ENCODE data around the gene LRRC7. TPM values are rescaled to one million over a fixed set of nuclear protein-coding genes. Genes with fewer than 3 reads are reported as not detected.

Gene LRRC7
- total and polyA plus RNA-seq, 2 of the 8 experiments (the other 6 are each of a cell fraction or from before 2014, with no cell fraction given) = 0.03 to 0.17 TPM

DNA sequence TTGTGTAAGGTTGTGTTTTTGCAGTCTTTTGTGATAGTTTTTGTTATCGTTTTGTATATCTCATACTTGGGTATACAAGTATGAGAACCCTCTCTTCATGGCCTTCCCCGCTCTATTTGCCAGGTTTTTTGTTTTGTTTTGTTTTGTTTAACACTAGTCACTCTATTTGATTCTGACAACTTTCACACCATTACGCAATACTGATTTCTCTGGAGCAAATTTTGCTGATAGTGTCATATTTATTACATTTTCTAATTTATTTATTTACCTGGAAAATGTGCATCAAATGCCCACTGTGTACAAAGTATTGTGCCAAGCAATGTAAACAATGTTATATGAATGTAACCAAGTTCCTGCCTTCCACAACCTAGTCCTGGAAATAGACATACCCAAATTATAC is 547.6 kb downstream of the LRRC7 start:
- Histone ChIP-seq H3K9ac (replicated peaks in 1 of 4; ENCODE audit: extremely low read depth in 1 of 4, low read depth in 3 of 4, low read length in 3 of 4) (no peak overlapping the region), H2BK20ac (ENCODE audit: low read length) (no peak overlapping the region), H3K27me3 (replicated peaks in 1 of 4; ENCODE audit: control insufficient read depth in 3 of 4, extremely low read depth in 1 of 4, insufficient read depth in 3 of 4, low read length in 3 of 4) (peaks cover 0 to 1% (median 0%) of the 10 kb centered on the region in 4 experiments; a peak in 1 of 7 replicates), H3K14ac (ENCODE audit: insufficient read length) (no peak overlapping the region), H3K27ac (ENCODE audit: low read depth, low read length) (no peak overlapping the region), H3K79me2 (ENCODE audit: control insufficient read depth in 1 of 2, insufficient read depth in 2 of 2, low read length in 2 of 2) (no peaks in the 10 kb centered on the region), H4K8ac (ENCODE audit: extremely low read depth, insufficient read depth, low read length) (no peak overlapping the region), H2BK120ac (replicated peaks; ENCODE audit: low read depth, low read length) (no peak overlapping the region), H3K56ac (replicated peaks; ENCODE audit: insufficient read length, low read depth, low read length) (no peak overlapping the region), H4K91ac (replicated peaks; ENCODE audit: insufficient read length, low read length) (no peak overlapping the region), H3K36me3 (ENCODE audit: control insufficient read depth in 2 of 4, insufficient read depth in 4 of 4, low read length in 3 of 4) (no peaks in the 10 kb centered on the region), H2BK15ac (ENCODE audit: low read length) (no peak overlapping the region), H3K4me3 (ENCODE audit: extremely low read depth in 1 of 4, insufficient read depth in 2 of 4, low read depth in 3 of 4, low read length in 4 of 4) (no peak overlapping the region), H2BK12ac (ENCODE audit: low read depth, low read length) (no peak overlapping the region), H3K79me1 (ENCODE audit: low read depth, low read length) (no peaks in the 10 kb centered on the region), H2BK5ac (ENCODE audit: low read depth, low read length) (no peak overlapping the region), H3K4me1 (replicated peaks in 1 of 4; ENCODE audit: control insufficient read depth in 3 of 4, insufficient read depth in 4 of 4, low read length in 3 of 4) (no peaks in the 10 kb centered on the region), H3K4ac (replicated peaks; ENCODE audit: insufficient read length, low read depth, low read length) (no peak overlapping the region), H3K9me3 (ENCODE audit: insufficient read depth in 2 of 2, low read depth in 1 of 2, low read length in 1 of 2) (no peaks in the 10 kb centered on the region), H3K4me2 (ENCODE audit: insufficient read depth in 1 of 2, low read depth in 2 of 2, low read length in 2 of 2) (no peak overlapping the region), H3K18ac (ENCODE audit: extremely low read depth, low read length) (no peak overlapping the region), H2AK5ac (ENCODE audit: low read depth, low read length) (no peak overlapping the region), H3K23ac (ENCODE audit: insufficient read length) (no peak overlapping the region), H2AFZ (ENCODE audit: low read length) (no peak overlapping the region), H4K20me1 (replicated peaks in 1 of 2; ENCODE audit: control insufficient read depth in 1 of 2, insufficient read depth in 2 of 2, low read length in 2 of 2) (no peaks in the 10 kb centered on the region), H3K23me2 (ENCODE audit: low read depth, low read length) (no peaks in the 10 kb centered on the region; the same call in 1 of the 2 replicates), H4K5ac (ENCODE audit: insufficient read length, low read depth, low read length) (no peak overlapping the region)
- DNase-seq (ENCODE audit: low read depth in 1 of 2, low spot score in 2 of 2) = no peak
- TF ChIP-seq CTCF (IDR thresholded peaks at IDR 0.05; ENCODE audit: control extremely low read depth in 1 of 3, insufficient read depth in 1 of 3, low read depth in 1 of 3, low read length in 3 of 3) = no peak
- peak; percentile 80 for TF ChIP-seq CEBPB (IDR thresholded peaks at IDR 0.05; ENCODE audit: low read depth, low read length)
- no peak for TF ChIP-seq POLR2AphosphoS5 (IDR thresholded peaks at IDR 0.05; ENCODE audit: low read depth, low read length)
- no peak for FAIRE-seq
- ChIA-PET CTCF (ENCODE audit: partially characterized antibody) (no interaction called here), POLR2A (ENCODE audit: partially characterized antibody) (no interaction called here)
- 90% methylated on average over 3 of the region's 3 CpGs; no CpG with 5 or more reads in 1 of the 2 experiments for WGBS, 2 experiments (ENCODE audit: extremely low coverage in 1 of 2, insufficient coverage in 1 of 2, insufficient read length in 1 of 2, insufficient replicate concordance in 2 of 2, low coverage in 1 of 2, low lambda C conversion rate in 2 of 2, missing lambda C conversion rate in 1 of 2)
